Stimulated activated CD8-positive, alpha-beta memory T cell treated with anti-CD3 and anti-CD28 coated beads, Interleukin-4, amount 100 ng/mL, for 24 hours (primary cell): ENCODE data around the gene COL8A2.

Experiments used
- DNase-seq: peaks from one replicate; pipeline ENCODE4 v3.0.0-alpha.2; 2020; ENCODE audit warnings: low read depth

Gene COL8A2

DNA sequence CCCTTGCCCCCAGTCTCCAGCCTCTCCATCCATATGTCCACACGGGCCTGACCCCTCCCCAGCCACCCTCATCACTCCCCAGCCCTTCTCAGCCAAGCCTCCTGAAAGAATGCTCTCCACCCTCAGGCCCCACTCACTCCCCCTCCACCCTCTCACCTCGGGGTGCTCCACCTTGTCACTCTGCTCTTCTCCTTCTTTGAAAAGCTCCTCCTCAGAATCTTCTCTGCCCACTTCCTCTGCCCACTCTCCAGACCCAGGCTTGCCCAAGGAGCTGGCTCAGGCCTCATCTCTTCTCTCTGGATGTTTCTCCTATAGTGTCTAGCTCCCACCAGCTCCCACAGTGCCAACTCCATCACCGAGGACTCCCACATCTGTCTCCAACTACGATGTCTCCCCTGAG is 13.9 kb downstream of the COL8A2 start:
- no peak for DNase-seq

GRCh38 chr1:36109041-36109679 is 15.9 kb downstream of the COL8A2 start:
- DNase-seq = no peak

DNA sequence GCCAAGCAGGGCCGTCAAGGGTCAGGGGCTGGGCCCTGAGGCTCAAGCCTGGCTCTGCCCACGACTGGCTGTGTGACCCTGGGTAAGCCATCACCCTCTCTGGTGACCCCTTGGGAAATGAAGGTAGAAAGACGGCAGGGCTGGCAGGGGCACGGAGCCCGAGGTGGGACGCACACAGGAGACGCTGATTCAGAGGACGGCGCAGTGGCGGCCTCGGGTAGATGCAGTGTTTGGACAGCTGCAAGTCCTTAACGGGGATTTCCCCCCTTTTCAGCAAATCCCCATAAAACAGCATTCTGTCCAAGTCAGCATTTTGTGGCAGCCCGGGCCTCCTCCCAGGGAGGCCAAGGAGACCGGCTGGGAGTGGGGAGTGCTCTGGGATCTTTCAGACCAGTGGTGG is 16.7 kb downstream of the COL8A2 start:
- DNase-seq = no peak

DNA sequence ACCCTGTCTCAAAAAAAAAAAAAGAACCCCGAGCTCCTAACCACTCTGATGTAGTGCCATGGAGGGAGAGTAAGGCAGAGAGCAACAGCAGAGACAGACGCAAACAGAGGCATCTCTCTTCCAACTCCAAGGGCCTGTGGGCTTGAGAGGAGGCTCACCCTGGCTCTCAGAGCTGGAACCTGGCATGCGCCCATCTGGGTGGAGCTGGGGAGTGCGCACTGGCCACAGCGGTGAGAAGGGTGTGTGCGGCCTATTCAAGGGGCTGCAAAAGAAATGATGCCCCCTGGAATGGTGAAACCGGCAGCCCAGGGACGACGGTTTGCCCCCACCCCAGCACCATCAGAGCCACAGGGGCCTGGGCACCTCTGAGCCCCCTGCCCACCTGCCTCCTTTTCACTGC is 17.6 kb downstream of the COL8A2 start:
- no peak for DNase-seq

DNA sequence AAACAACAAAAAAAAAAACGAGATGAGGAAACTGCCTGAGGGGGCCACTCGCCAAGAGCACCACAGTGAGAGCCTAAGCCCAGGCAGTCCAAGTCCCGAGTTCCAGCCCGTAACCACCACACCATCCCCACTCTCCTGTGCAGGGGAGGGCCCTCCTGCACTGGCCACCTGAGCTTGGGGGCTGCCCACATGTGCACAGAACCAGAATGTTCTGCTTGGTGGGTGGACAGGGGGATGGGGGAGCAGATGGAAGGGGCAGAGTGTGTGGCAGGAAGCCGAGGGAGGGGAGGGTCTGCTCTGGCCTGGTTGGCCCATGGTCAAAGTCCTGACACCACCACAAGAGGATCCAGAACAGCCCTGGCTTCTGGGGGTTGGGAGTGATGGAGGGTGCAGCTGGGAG is 18.8 kb downstream of the COL8A2 start:
- DNase-seq = no peak

GRCh38 chr1:36101546-36101945 is 23.5 kb downstream of the COL8A2 start:
- DNase-seq = no peak

- DNase-seq = no peak
Measured at GRCh38 chr1:36100376-36100775, 24.6 kb downstream of the COL8A2 start.

- peak; percentile 62 for DNase-seq
Measured at GRCh38 chr1:36099681-36100341, 25.2 kb downstream of the COL8A2 start.

- no peak for DNase-seq
Measured at GRCh38 chr1:36098650-36099365, 26.2 kb downstream of the COL8A2 start.

DNA sequence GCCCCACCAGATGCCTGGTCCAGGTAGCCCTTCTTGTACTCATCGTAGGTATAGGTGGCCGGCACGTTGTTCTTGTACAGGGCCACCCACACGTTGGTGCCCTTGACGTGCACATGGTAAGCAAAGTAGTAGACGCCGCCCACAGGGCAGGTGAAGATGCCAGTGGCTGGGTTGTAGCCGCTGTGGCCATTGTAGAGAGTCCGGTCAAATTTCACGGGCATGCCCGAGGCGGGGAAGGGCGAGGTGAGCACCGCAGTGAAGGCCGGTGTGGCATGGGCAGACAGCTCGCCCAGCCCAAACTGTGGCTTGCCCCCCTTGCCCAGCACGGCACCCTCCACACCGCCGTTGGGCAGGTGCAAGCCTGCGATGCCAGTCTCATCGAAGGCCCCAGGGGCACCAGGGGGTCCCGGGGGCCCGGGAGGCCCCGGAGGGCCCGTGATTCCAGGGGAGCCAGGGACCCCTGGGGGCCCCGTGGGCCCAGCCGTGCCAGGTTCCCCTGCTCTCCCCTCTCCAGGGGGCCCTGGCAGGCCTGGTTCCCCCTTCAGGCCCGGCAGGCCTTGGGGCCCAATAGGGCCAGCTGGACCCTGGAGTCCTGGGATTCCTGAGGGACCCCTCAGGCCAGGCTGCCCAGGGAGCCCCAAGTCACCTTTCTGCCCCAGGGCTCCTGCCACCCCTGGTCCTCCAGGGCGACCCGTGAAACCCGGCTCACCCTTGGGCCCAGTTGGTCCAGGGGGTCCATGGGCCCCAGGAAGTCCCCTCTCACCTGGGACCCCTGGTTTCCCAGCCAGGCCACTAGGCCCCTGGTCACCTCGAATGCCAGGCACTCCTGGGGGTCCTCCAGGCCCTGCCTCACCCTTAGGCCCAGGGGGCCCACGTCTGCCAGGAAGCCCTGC is 27.1 kb downstream of the COL8A2 start:
- DNase-seq = no peak

GRCh38 chr1:36096500-36097432 is 28.3 kb downstream of the COL8A2 start:
- DNase-seq = no peak

DNA sequence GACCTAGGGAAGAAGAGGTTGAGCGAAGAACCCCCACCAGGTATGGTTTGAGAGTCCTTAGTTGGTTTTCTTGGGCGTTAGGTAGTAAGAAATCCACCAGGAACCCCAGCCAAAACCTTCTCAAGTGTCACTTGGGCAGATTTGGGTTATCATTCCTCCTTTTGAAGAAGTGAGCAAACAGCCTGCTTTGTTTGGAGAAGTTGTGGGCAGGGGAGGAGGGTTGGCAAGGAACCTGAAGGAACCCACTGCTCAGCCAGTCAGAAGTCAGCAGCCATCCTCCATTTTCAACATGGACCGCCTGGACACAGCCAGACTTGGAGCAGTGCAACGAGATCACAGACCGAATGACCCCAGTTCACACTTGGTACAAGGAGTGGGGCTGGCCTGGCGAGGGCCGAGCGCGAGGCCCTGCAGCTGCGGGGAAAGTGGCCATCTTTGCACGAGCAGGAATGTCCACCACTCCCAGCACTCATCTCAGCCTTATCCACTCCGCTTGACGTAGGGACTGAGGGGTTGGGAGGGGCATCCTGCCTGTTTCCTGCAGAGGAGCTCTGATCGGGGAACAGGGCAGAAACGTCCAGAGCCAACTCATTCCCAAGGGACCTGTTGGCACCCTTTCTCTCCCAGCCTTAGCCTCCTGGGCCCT is 29.1 kb downstream of the COL8A2 start:
- DNase-seq = no peak

DNA sequence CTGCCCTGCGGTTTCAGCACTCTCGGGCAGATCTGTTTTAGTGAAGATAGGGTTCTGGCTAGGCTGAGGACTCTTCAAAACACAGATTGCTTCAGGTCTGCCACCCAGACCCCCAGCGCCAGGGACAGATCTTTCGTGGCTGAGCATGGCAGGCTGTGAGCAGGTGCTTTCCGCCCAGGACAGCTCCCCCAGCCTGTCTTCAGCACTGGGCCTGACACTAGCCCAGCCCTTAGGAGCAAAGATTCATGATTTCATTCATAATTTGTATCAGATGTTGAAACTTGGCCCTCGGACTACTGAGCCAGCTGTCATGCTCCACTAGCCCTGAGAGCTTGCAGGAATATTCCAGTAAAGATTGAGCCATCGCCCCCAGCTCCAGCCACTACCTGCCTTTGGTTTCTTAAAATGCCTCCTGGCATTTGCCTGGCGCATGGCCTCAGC is 30.4 kb downstream of the COL8A2 start:
- DNase-seq = no peak

- no peak for DNase-seq
Measured at GRCh38 chr1:36093929-36094328, 31.1 kb downstream of the COL8A2 start.

DNA sequence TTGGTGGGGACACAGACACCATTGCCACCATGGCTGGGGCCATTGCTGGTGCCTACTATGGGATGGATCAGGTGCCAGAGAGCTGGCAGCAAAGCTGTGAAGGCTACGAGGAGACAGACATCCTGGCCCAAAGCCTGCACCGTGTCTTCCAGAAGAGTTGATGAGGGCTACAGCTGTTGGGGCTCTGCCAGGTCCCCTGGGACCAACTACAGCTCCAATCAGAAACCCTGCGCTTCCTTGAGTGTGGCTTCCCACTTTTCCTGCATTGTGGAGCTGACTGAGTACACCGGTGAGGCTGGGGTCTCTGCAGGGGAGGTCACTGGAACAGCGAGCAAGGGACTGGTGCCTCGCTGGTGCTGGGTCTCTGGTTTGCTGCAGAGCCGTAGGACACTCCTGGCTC is 31.8 kb downstream of the COL8A2 start:
- no peak for DNase-seq

- DNase-seq = no peak
Measured at GRCh38 chr1:36092798-36093185, 32.2 kb downstream of the COL8A2 start.

- DNase-seq = no peak
Measured at GRCh38 chr1:36092166-36092797, 32.7 kb downstream of the COL8A2 start.

DNA sequence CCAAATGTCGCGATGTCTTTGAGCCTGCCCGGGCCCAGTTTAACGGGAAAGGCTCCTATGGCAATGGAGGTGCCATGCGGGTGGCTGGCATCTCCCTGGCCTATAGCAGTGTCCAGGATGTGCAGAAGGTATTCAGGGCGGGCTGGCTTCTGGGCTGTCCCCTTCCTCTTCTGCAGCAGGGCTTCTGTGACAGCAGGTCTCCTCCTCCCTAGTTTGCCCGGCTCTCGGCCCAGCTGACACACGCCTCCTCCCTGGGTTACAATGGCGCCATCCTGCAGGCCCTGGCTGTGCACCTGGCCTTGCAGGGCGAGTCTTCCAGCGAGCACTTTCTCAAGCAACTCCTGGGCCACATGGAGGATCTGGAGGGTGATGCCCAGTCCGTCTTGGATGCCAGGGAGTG is 33.3 kb downstream of the COL8A2 start:
- DNase-seq = no peak

DNA sequence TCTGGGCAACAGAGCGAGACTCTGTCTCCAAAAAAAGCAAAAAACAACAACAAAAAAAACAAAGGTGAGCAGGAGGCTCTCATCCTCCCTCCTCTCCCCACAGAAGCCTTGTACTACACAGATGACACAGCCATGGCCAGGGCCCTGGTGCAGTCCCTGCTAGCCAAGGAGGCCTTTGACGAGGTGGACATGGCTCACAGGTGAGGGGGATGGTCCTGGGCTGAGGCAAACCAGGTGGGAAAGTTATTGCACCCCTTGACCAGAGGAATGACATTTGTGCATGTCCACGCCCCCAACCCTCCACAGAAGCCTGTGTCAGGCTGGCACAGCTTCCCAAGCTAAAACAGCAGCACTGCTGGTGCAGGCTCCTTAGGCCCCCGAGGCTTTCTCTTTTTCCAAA is 33.9 kb downstream of the COL8A2 start:
- no peak for DNase-seq
